Panc1 (cell line): ENCODE data around the gene CIAO3.

Experiments used
- CTCF ChIP-seq: fragments of 450-650 bp; IDR thresholded peaks from 2 replicates; pipeline ENCODE4 v1.5.1; 2017; ENCODE audit warnings: mild to moderate bottlenecking
- REST ChIP-seq, 2 experiments: IDR thresholded peaks; 2 replicates each; pipeline ENCODE4 v1.6.1; 2011 to 2012; ENCODE audit warnings: low read depth in 2 of 2, control low read depth in 1 of 2, low read length in 1 of 2, mild to moderate bottlenecking in 1 of 2, moderate library complexity in 1 of 2; ENCODE audit not compliant: insufficient read depth in 1 of 2

- TF ChIP-seq CTCF (no peak), REST (IDR thresholded peaks at IDR 0.05; ENCODE audit: insufficient read depth in 1 of 2, low read depth in 2 of 2, low read length in 1 of 2) (no peak)
Measured at GRCh38 chr16:772959-773358, 32.2 kb upstream of the CIAO3 start.
